Pancreas (tissue), 10 donors: Measurements from ENCODE around the gene CHRNA4. TPM values are rescaled to one million over a fixed set of nuclear protein-coding genes. Genes with fewer than 3 reads are reported as not detected.

ENCODE experiments used
- ATAC-seq, 4 donors: fragments of 200-7000 bp; cut with Tn5 transposase; one replicate each; pipeline versions ENCODE4 v1.8.0 to v1.9.1; 2020; ENCODE audit warnings: mild to moderate bottlenecking in 4 of 4, moderate library complexity in 4 of 4
- DNase-seq, 6 donors: peaks; one replicate each; pipeline ENCODE4 v3.0.0-alpha.2; 2020
- FAIRE-seq: peaks from 2 replicates; lab custom pipeline; 2012; peaks lifted over from hg19 to GRCh38; lab: Jason Lieb, UNC
- H3K27ac ChIP-seq, 4 donors: fragments of 200-600 bp; sonication (generic); 1 replicate in 3 of 4; 2 replicates in 1 of 4; pipeline versions ENCODE4 v1.5.0 to v1.8.0; 2020
- H3K27me3 ChIP-seq, 4 donors: fragments of 200-600 bp; one replicate each; pipeline ENCODE4 v1.8.0; 2021
- H3K36me3 ChIP-seq, 3 donors: fragments of 200-600 bp; sonication (generic) in 1 of 3; one replicate each; pipeline versions ENCODE4 v1.5.0 to v1.8.0; 2020 to 2021
- H3K4me1 ChIP-seq, 3 donors: fragments of 200-600 bp; one replicate each; pipeline ENCODE4 v1.8.0; 2021
- H3K4me3 ChIP-seq, 4 donors: fragments of 200-600 bp; sonication (generic) in 2 of 4; one replicate each; pipeline versions ENCODE4 v1.5.0 to v1.8.0; 2020 to 2021
- H3K9me3 ChIP-seq, 4 donors: fragments of 200-600 bp; one replicate each; pipeline ENCODE4 v1.8.0; 2021
- CTCF ChIP-seq, 4 donors: fragments of 200-600 bp; sonication (generic) in 3 of 4; IDR thresholded peaks; one replicate each; pipeline versions ENCODE4 v1.5.0 to v1.8.0; 2021; ENCODE audit warnings: antibody characterized with exemption in 4 of 4
- WGBS, 2 donors: extraction: QIAGEN DNeasy Blood & Tissue Kit; methylation state at CpG; one replicate each; pipeline ENCODE4 v1.1.7; 2013; 5-methylcytosine and 5-hydroxymethylcytosine counted together
- intact Hi-C, 3 donors: fragments of 100-400 bp; cut with DNase I; formaldehyde crosslinking; loops; one replicate each; pipeline versions ENCODE4 v1.11.1 to v1.14.2; 2022
- polyA plus RNA-seq, 2 donors: library from polyadenylated mRNA; stranded (reverse); fragments of 200-250 nt; gene quantifications; one replicate each; pipeline ENCODE4 v1.2.3, GENCODE V29; 2013
- total RNA-seq, 6 donors: library from RNA; stranded (reverse); fragmentation: NEBNext Ultra II Directional in 4 of 6; extraction: Animal tissue kit (Norgen Biotek cat#: 25700) in 4 of 6; gene quantifications; one replicate each; pipeline versions ENCODE4 v1.2.1 to v1.2.4, GENCODE V29; 2021 to 2023
- donor health status: healthy with polysubstance abuse.
- donor health status: DM: no; HTN: no; CAD: no; lungs with moderate emphysema.
- donor health status: DM: no; HTN: no; CAD: no.
- donor health status: control.
- donor health status: control.
- donor health status: Bipolar disorder and iron deficiency.
- donor health status: DM: yes; HTN: yes; CAD: no.
- donor health status: DM: no; HTN: no; CAD: no.
- donor health status: DM: no; HTN: no; CAD: no.
- donor health status: DM: yes; HTN: yes; CAD: no.

Gene CHRNA4
- total and polyA plus RNA-seq, 8 donors, result 0.02 to 0.47 TPM; not detected in 6

- Histone ChIP-seq H3K9me3 (no peaks in the 10 kb centered on the region), H3K4me1 (no peaks in the 10 kb centered on the region), H3K36me3 (no peaks in the 10 kb centered on the region), H3K27ac (no peak overlapping the region), H3K27me3 (peaks cover 0 to 9% (median 0%) of the 10 kb centered on the region in 4 donors), H3K4me3 (no peak overlapping the region)
- no peak for TF ChIP-seq CTCF (IDR thresholded peaks at IDR 0.05)
- DNase-seq (peak in 2 of 6 donors; percentile 5 to 40), ATAC-seq (no peak), FAIRE-seq (no peak)
- WGBS, 2 donors, result 18 to 20% methylated on average over 17 of the region's 17 CpGs
- intact Hi-C loops, result no loop called here
Observed at GRCh38 chr20:63295422-63295821, 65.7 kb downstream of the CHRNA4 start.

- ATAC-seq, result no peak
- WGBS, 2 donors, result 22 to 26% methylated on average over 19 of the region's 19 CpGs
- no peaks in the 10 kb centered on the region for H3K4me1 ChIP-seq
- no peaks in the 10 kb centered on the region for H3K36me3 ChIP-seq
- peak in 2 of 6 donors; percentile 16 to 70 for DNase-seq
- H3K4me3 ChIP-seq, result no peak overlapping the region
- no peak for TF ChIP-seq CTCF (IDR thresholded peaks at IDR 0.05)
- intact Hi-C loops, result no loop called here
- no peak overlapping the region for H3K27ac ChIP-seq
- peaks cover 0 to 9% (median 0%) of the 10 kb centered on the region in 4 donors for H3K27me3 ChIP-seq
- H3K9me3 ChIP-seq, result no peaks in the 10 kb centered on the region
- FAIRE-seq, result no peak
Observed at GRCh38 chr20:63295018-63295417, 66.1 kb downstream of the CHRNA4 start.

GRCh38 chr20:63294536-63294900, 66.6 kb downstream of the CHRNA4 start:
- no peaks in the 10 kb centered on the region for H3K4me1 ChIP-seq
- DNase-seq (peak in 2 of 6 donors; percentile 17 to 70), ATAC-seq (no peak), FAIRE-seq (no peak)
- 66 to 78% methylated on average over 12 of the region's 12 CpGs for WGBS, 2 donors
- no peaks in the 10 kb centered on the region for H3K36me3 ChIP-seq
- intact Hi-C loops, result no loop called here
- H3K27me3 ChIP-seq, result peaks cover 0 to 9% (median 0%) of the 10 kb centered on the region in 4 donors
- no peak overlapping the region for H3K4me3 ChIP-seq
- no peaks in the 10 kb centered on the region for H3K9me3 ChIP-seq
- TF ChIP-seq CTCF (IDR thresholded peaks at IDR 0.05), result no peak
- no peak overlapping the region for H3K27ac ChIP-seq

- peaks cover 0 to under 1% (median 0%) of the 10 kb centered on the region in 3 donors for H3K36me3 ChIP-seq
- no peak overlapping the region for H3K4me3 ChIP-seq
- TF ChIP-seq CTCF (IDR thresholded peaks at IDR 0.05), result no peak
- H3K4me1 ChIP-seq, result no peaks in the 10 kb centered on the region
- H3K27ac ChIP-seq, result no peak overlapping the region
- no peaks in the 10 kb centered on the region for H3K9me3 ChIP-seq
- peak in 1 of 6 donors; percentile 65 for DNase-seq
- 39 to 44% methylated on average over 11 to 19 of the region's 22 CpGs for WGBS, 2 donors
- no peak for FAIRE-seq
- H3K27me3 ChIP-seq, result peaks cover 0 to 9% (median 0%) of the 10 kb centered on the region in 4 donors
- intact Hi-C loops, result no loop called here
- ATAC-seq, result no peak
Observed at GRCh38 chr20:63293871-63294535, 67.1 kb downstream of the CHRNA4 start.

- no peak for FAIRE-seq
- DNase-seq, result peak in 2 of 6 donors; percentile 31 to 78
- no peak for TF ChIP-seq CTCF (IDR thresholded peaks at IDR 0.05)
- Histone ChIP-seq H3K36me3 (peaks cover 0 to 6% (median 0%) of the 10 kb centered on the region in 3 donors), H3K4me1 (no peaks in the 10 kb centered on the region), H3K27me3 (peaks cover 0 to 9% (median 0%) of the 10 kb centered on the region in 4 donors), H3K4me3 (no peak overlapping the region), H3K9me3 (no peaks in the 10 kb centered on the region), H3K27ac (no peak overlapping the region)
- WGBS, 2 donors, result 41 to 49% methylated on average over 9 to 11 of the region's 11 CpGs
- intact Hi-C loops, result no loop called here
- ATAC-seq, result no peak
Observed at GRCh38 chr20:63293456-63293855, 67.7 kb downstream of the CHRNA4 start.
